Activated B cell treated with CpG ODN at 0.5 μM for 24 hours (primary cell): Measurements from ENCODE around the gene OSBPL7. TPM values are rescaled to one million over a fixed set of nuclear protein-coding genes. Genes with fewer than 3 reads are reported as not detected.
"Not testable (repeated sequence)": the region's sequence is repeated elsewhere in the genome, so short reads cannot be mapped to it uniquely, and the experiment has no call there.

Experiments used
- ATAC-seq: fragments of 200-7000 bp; cut with Tn5 transposase; one replicate; pipeline ENCODE4 v1.10.0; 2021; ENCODE audit warnings: low read depth, mild to moderate bottlenecking, moderate library complexity
- CTCF ChIA-PET: fragments of 350-600 bp; sonication (Branson Sonifier 250); formaldehyde crosslinking; loops from one replicate; lab custom pipeline; 2021; ENCODE audit warnings: antibody characterized with exemption; lab: Charles Lee
- POLR2A ChIA-PET: fragments of 350-600 bp; sonication (Branson Sonifier 250); formaldehyde crosslinking; loops from one replicate; lab custom pipeline; 2021; ENCODE audit warnings: antibody characterized with exemption; lab: Charles Lee
- DNase-seq: peaks from one replicate; pipeline ENCODE4 v3.0.0; 2022
- H3K27ac Mint-ChIP-seq: one replicate; pipeline ENCODE4 v1.8.0; 2020; ENCODE audit warnings: mixed read lengths
- H3K27me3 Mint-ChIP-seq: one replicate; pipeline ENCODE4 v1.8.0; 2021; ENCODE audit warnings: mixed read lengths
- H3K36me3 Mint-ChIP-seq: one replicate; pipeline ENCODE4 v1.8.0; 2021; ENCODE audit warnings: low read depth, mixed read lengths
- H3K4me1 Mint-ChIP-seq: one replicate; pipeline ENCODE4 v1.8.0; 2021; ENCODE audit warnings: mixed read lengths
- H3K4me3 Mint-ChIP-seq: one replicate; pipeline ENCODE4 v1.8.0; 2020; ENCODE audit warnings: mild to moderate bottlenecking, mixed read lengths
- H3K9me3 Mint-ChIP-seq: one replicate; pipeline ENCODE4 v1.8.0; 2020; ENCODE audit warnings: mixed read lengths
- CTCF ChIP-seq: fragments of 200-600 bp; IDR thresholded peaks from one replicate; pipeline ENCODE4 v1.8.0; 2022; ENCODE audit warnings: antibody characterized with exemption, mild to moderate bottlenecking
- intact Hi-C: fragments of 100-400 bp; cut with micrococcal nuclease; formaldehyde crosslinking; loops from one replicate; pipeline ENCODE4 v1.15.1; 2024
- total RNA-seq: library from RNA; stranded (reverse); gene quantifications from 2 replicates; pipeline ENCODE4 v1.2.3, GENCODE V29; 2022

OSBPL7 gene
- total RNA-seq, 1 donor from 2014 or later: 34.4 TPM

- H3K9me3 Mint-ChIP-seq: no peaks in the 10 kb centered on the region
- H3K4me3 Mint-ChIP-seq: no peak overlapping the region
- ChIA-PET CTCF (no interaction called here), POLR2A (no interaction called here)
- no peaks in the 10 kb centered on the region for H3K36me3 Mint-ChIP-seq
- TF ChIP-seq CTCF: no peak
- H3K27ac Mint-ChIP-seq: no peak overlapping the region
- peaks cover 63% of the 10 kb centered on the region for H3K27me3 Mint-ChIP-seq
- intact Hi-C loops: no loop called here
- no peaks in the 10 kb centered on the region for H3K4me1 Mint-ChIP-seq
- DNase-seq (no peak), ATAC-seq (no peak)
Measured at GRCh38 chr17:47781397-47781796, 40.2 kb downstream of the OSBPL7 start.

- H3K9me3 Mint-ChIP-seq: no peaks in the 10 kb centered on the region
- no peak for ATAC-seq
- ChIA-PET POLR2A (no interaction called here), CTCF (no interaction called here)
- intact Hi-C loops: no loop called here
- H3K4me1 Mint-ChIP-seq: no peaks in the 10 kb centered on the region
- no peak overlapping the region for H3K27ac Mint-ChIP-seq
- no peak overlapping the region for H3K4me3 Mint-ChIP-seq
- no peak for DNase-seq
- no peak for TF ChIP-seq CTCF
- H3K36me3 Mint-ChIP-seq: no peaks in the 10 kb centered on the region
- peaks cover 61% of the 10 kb centered on the region for H3K27me3 Mint-ChIP-seq
Measured at GRCh38 chr17:47778184-47778635, 43.4 kb downstream of the OSBPL7 start.

- Mint-ChIP-seq H3K36me3 (no peaks in the 10 kb centered on the region), H3K27me3 (peaks cover 52% of the 10 kb centered on the region), H3K4me1 (no peaks in the 10 kb centered on the region), H3K27ac (no peak overlapping the region), H3K9me3 (no peaks in the 10 kb centered on the region), H3K4me3 (no peak overlapping the region)
- intact Hi-C loops: loop anchor here (1.0 kb wide), 6 partner anchors 13 to 114 kb away; partner anchors contain the start of genes SCRN2 and TBX21
- TF ChIP-seq CTCF: peak; percentile 41
- ChIA-PET CTCF (interaction anchor here (1.2 kb wide), 1 partner anchor 66 kb away, joined by 3 read pairs; no protein-coding TSS in a partner anchor), POLR2A (no interaction called here)
- ATAC-seq (peak; percentile 79), DNase-seq (no peak)
Measured at GRCh38 chr17:47776330-47777197, 45.0 kb downstream of the OSBPL7 start.

GRCh38 chr17:47774987-47775580 lies 46.5 kb downstream of the OSBPL7 start:
- intact Hi-C loops: no loop called here
- no peaks in the 10 kb centered on the region for H3K4me1 Mint-ChIP-seq
- no peaks in the 10 kb centered on the region for H3K36me3 Mint-ChIP-seq
- no peak overlapping the region for H3K4me3 Mint-ChIP-seq
- H3K27ac Mint-ChIP-seq: no peak overlapping the region
- no peak for TF ChIP-seq CTCF
- H3K27me3 Mint-ChIP-seq: peaks cover 44% of the 10 kb centered on the region
- ATAC-seq: no peak
- ChIA-PET POLR2A (no interaction called here), CTCF (no interaction called here)
- DNase-seq: no peak
- H3K9me3 Mint-ChIP-seq: peaks cover 4% of the 10 kb centered on the region

GRCh38 chr17:47774331-47774730 lies 47.3 kb downstream of the OSBPL7 start:
- CTCF ChIA-PET: no interaction called here

GRCh38 chr17:47773649-47774048 lies 47.9 kb downstream of the OSBPL7 start:
- DNase-seq, CTCF ChIA-PET, H3K4me1 Mint-ChIP-seq, ATAC-seq, H3K9me3 Mint-ChIP-seq, H3K4me3 Mint-ChIP-seq, H3K27ac Mint-ChIP-seq, H3K36me3 Mint-ChIP-seq, intact Hi-C loops: not testable (repeated sequence)
- peaks cover 44% of the 10 kb centered on the region for H3K27me3 Mint-ChIP-seq
- POLR2A ChIA-PET: interaction anchor here (1.4 kb wide), 1 partner anchor 122 kb away, joined by 3 read pairs; no protein-coding TSS in a partner anchor

More at GRCh38 chr17:47774331-47774730, 47.3 kb downstream of the OSBPL7 start:
- DNase-seq: no peak
- Mint-ChIP-seq H3K4me3 (no peak overlapping the region), H3K27ac (no peak overlapping the region), H3K36me3 (no peaks in the 10 kb centered on the region), H3K27me3 (peaks cover 40% of the 10 kb centered on the region), H3K4me1 (no peaks in the 10 kb centered on the region), H3K9me3 (peaks cover 4% of the 10 kb centered on the region)
- TF ChIP-seq CTCF: no peak
- no peak for ATAC-seq
- POLR2A ChIA-PET: interaction anchor here (1.4 kb wide), 1 partner anchor 121 kb away, joined by 3 read pairs; no protein-coding TSS in a partner anchor
- intact Hi-C loops: no loop called here
